ENCODE results near the gene ITPR1.

DNA sequence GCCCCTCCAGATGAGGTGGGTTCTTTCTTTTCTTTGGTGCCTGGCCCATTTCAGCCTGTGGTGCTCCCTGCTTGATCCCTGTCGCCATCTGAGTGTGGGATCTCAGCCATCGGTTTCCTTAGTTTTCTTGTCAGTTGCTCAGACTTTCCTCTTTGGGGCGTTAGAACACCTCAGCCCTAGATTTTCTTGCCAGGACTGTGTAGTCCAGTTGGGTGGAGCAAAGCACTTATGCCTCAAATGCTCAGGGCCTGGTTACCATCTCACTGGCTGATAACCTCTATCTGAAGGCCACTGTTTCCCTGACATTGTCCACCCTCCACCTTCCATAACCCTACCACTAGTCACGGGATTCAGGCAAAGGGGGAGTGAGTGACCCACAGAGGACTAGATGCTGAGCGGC is 277.4 kb downstream of the ITPR1 start:
- TF ChIP-seq EZH2 (IDR thresholded peaks at IDR 0.05; ENCODE audit: insufficient read depth, low read length) = no peak
- TF ChIP-seq CTCF (IDR thresholded peaks at IDR 0.05; ENCODE audit: insufficient read depth, low read depth, low read length) = no peak
